ENCODE results near the gene ABHD5. TPM values are rescaled to one million over a fixed set of nuclear protein-coding genes. Genes with fewer than 3 reads are reported as not detected.
"Not testable (repeated sequence)": the region's sequence is repeated elsewhere in the genome, so short reads cannot be mapped to it uniquely, and the experiment has no call there.

ABHD5 gene
- polyA plus RNA-seq (ENCODE audit: insufficient read length in 4 of 4) = 10 to 100 TPM; 21.4 to 23.5 (median 22.1) TPM

DNA sequence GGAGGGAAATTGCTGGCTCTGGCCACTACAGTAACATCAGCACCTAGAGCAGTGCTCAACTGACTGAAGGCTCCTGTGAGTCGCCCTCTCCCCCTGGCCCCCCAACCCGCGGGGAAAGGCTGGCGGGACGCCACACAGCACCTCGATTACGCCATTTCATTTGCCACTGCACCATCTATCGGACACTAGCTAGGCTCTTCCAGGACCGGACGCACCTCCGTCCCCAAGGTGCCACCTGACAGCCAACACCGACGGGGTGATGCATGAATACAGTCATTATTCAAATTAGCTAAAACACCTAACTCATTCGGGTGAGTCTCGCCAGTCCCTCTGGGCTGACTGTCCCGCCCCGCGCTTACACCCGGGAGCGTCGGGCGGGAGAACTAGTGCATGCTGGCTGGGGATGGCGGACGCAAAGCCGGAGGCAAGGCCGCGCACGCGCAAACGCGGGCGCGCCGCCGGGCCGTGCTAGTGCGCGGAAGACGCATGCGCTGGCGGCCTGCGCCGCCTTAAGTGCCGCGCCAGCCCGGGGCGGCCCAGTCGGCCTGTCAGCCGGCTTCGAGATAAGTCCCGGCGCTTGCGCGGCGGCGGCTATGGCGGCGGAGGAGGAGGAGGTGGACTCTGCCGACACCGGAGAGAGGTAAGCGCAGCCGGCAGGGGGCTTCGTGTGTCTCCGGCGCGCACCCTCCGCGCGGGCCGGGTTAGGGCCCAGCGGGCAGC, at the start of gene ABHD5:
Gene ABHD5, plus strand, starts transcription at position 539 of the 720 bp plus-strand sequence. Its CDS starts 55 bp downstream, at position 594.
- DNase-seq (ENCODE audit: low read depth in 4 of 4, low spot score in 3 of 4) = peak; percentile 90 to 96 (median 92)

DNA sequence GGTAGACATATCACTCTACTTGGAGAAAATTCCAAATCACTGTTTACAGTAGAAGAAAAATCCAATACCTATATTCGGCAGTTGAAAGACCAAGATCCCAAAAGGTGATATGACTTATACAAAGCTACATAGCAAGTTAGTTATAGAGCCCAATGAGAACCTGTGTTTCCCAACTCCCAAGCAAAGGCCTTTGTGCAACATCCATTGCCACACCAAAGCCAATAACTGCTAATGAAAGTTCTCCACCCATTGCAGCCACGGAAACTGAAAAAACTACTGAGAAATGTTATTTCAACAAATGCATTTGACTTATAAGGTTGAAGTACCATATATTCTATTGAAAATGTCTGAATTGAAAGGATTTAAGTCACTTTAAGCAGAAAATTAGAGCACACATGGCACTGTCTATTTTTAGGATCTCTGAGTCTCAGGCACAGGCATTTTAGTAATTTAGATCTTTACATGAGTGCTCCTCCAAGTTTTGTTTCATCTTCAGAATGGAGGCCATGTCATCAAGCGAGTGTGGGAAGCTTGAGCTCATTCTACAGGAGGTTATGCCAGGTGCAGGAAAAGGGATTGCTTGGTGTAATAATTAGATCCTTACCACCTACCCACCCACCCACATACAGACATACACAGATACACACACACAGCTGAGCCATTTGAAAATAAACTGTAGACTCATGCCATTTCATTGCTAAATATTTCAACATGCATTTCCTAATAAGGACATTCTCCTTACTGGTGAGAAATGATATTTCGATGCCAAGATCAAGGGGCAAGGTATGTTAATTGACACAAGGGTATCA, 49.2 kb upstream of the ABHD5 start:
- DNase-seq (ENCODE audit: low read depth in 4 of 4, low spot score in 3 of 4) = no peak

- no peak for DNase-seq (ENCODE audit: low read depth in 4 of 4, low spot score in 3 of 4)
Measured at GRCh38 chr3:43644443-43644842, 46.3 kb upstream of the ABHD5 start.

DNA sequence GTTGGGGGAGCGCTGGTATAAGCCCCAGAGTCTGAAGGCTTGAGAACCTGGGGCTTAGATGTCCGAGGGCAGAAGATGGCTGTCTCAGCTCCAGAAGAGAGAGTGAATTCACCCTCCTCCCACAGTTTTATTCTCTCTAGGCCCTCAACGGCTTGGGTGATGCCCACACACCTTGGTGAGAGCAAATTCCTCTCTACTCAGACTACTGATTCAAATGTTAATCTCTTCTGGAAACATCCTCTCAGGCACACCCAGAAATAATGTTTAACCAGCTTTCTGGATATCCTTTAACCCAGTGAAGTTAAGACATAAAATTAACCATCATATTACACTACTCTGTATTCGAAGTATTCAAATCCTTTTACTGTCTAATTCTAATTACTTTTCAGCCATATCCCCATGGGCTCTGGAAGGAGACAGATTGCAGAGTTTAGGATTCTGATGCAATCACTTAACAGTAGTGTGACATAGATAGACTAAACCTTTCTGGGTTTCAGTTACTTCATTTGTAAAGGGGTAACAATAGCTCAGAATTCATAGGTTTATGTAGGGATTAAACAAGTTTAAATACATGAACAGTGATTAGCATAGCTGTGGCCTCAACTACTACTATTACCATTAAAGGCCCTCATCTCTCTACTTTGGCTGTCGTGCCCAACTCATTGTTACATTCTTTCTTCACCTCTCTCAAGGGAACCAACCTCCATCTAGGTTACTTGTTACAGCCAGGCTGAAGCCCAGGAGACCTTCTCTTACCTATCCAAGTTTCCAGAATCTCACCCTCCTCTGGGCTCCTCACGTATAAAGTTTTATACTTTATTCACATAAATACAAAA, 43.2 kb upstream of the ABHD5 start:
- no peak for DNase-seq (ENCODE audit: low read depth in 4 of 4, low spot score in 3 of 4)

GRCh38 chr3:43648957-43649356, 41.8 kb upstream of the ABHD5 start:
- DNase-seq (ENCODE audit: low read depth in 4 of 4, low spot score in 3 of 4) = no peak

DNA sequence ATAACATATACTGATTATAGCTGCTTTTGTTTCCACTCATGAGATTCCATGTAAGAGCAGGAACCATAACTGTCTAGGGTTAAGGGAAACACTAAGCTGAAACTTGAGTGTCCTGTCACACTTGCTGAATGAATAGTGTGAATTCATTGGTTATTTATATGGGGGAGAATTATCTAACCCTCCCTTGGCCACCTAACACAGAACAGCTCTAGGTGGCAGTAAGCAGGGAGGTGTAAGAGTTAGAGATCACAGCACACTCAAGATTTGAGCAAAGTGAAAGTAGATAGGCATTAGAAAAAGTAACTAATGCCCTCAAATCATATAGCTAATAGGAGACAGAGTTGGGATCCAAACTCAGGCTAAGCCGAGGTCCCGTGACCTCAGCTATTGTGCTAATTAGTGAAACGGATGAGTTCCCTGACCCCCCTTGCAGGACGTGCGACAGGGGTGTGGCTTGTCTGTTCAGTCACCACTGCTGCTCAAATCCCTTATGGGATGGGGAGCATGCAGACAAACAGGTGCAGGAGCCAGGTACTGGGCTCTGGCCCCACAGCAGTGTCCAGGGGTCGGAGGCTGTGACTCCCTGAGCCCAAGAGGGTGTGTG, 41.3 kb upstream of the ABHD5 start:
- no peak for DNase-seq (ENCODE audit: low read depth in 4 of 4, low spot score in 3 of 4)

- DNase-seq (ENCODE audit: low read depth in 4 of 4, low spot score in 3 of 4) = no peak
Measured at GRCh38 chr3:43650345-43650744, 40.4 kb upstream of the ABHD5 start.

- not testable (repeated sequence) for DNase-seq (ENCODE audit: low read depth in 4 of 4, low spot score in 3 of 4)
Measured at GRCh38 chr3:43656390-43656789, 34.3 kb upstream of the ABHD5 start.

GRCh38 chr3:43659250-43659880, 31.4 kb upstream of the ABHD5 start:
- no peak for DNase-seq (ENCODE audit: low read depth in 4 of 4, low spot score in 3 of 4)

- DNase-seq (ENCODE audit: low read depth in 4 of 4, low spot score in 3 of 4) = not testable (repeated sequence)
Measured at GRCh38 chr3:43661376-43661775, 29.4 kb upstream of the ABHD5 start.

DNA sequence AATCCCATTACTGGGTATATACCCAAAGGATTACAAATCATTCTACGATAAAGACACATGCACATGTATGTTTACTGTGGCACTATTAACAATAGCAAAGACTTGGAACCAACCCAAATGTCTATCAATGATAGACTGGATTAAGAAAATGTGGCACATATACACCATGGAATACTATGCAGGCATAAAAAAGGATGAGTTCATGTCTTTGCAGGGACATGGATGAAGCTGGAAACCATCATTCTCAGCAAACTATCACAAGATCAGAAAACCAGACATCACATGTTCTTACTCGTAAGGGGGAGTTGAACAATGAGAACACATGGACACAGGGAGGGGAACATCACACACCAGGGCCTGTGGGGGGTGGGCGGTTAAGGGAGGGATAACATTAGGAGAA, 25.7 kb upstream of the ABHD5 start:
- not testable (repeated sequence) for DNase-seq (ENCODE audit: low read depth in 4 of 4, low spot score in 3 of 4)

DNA sequence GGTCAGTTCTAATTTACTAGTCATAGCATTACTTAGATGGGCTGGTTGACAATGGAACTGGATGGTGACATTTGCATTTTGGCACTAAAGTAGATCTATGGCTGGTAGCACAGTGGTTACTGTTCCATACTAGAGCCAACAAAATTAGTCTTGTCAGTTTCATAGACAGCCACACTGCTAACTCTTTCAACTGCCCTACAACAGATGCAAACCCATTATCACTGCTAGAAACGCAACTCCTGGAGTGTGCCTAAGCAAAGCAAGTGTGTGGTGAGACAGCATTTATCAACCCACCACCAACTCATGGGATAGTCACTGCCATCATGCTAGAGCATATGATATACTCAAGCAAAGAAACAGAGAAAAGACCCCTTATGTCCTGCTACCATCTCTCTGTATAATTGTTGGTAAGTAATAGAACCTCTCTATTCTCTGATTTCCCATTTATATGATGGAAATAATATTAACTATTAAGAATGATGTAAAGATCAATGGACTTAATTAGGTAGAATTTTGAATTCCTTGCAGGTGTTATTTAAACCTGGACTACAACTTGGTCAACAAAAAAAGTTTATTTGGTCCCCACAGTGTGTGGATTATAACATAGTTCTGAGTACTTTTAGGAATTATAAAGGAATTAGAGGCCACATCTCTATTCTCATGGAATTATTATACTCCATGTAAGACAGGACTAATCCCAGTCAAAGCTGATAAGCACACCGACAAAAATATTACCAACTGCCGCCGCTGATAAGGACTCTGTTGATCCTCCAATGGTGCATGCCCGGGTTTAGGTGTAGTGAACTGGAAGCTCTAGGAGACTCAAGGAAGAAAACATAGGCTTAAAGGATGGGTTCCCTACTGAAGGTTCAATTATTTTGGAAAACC, 19.9 kb upstream of the ABHD5 start:
- DNase-seq (ENCODE audit: low read depth in 4 of 4, low spot score in 3 of 4) = no peak

- no peak for DNase-seq (ENCODE audit: low read depth in 4 of 4, low spot score in 3 of 4)
Measured at GRCh38 chr3:43674345-43675085, 16.2 kb upstream of the ABHD5 start.

- DNase-seq (ENCODE audit: low read depth in 4 of 4, low spot score in 3 of 4) = no peak
Measured at GRCh38 chr3:43675593-43675992, 15.1 kb upstream of the ABHD5 start.

- no peak for DNase-seq (ENCODE audit: low read depth in 4 of 4, low spot score in 3 of 4)
Measured at GRCh38 chr3:43676441-43676840, 14.3 kb upstream of the ABHD5 start.

DNA sequence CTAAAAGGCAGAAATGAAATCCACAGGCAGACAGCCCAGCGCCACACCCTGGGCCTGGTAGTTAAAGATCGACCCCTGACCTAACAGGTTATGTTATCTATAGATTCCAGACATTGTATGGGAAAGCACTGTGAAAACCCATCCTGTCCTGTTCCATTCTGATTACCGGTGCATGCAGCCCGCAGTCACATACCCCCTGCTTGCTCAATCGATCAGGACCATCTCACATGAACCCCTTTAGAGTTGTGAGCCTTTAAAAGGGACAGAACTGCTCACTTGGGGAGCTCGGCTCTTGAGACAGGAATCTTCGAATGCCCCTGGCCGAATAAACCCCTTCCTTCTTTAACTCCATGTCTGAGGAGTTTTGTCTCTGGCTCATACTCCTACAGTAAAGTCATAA, 12.4 kb upstream of the ABHD5 start:
- not testable (repeated sequence) for DNase-seq (ENCODE audit: low read depth in 4 of 4, low spot score in 3 of 4)

- DNase-seq (ENCODE audit: low read depth in 4 of 4, low spot score in 3 of 4) = not testable (repeated sequence)
Measured at GRCh38 chr3:43678887-43679449, 11.8 kb upstream of the ABHD5 start.

GRCh38 chr3:43680857-43681256, 9.9 kb upstream of the ABHD5 start:
- DNase-seq (ENCODE audit: low read depth in 4 of 4, low spot score in 3 of 4) = not testable (repeated sequence)

Data from left renal pelvis (tissue), 4 donors.